Rectal smooth muscle tissue (tissue), 1 donor: ENCODE measurements around the gene ZXDC.

Experiments
- H3K27ac ChIP-seq: one replicate; pipeline ENCODE4 v1.7.0; 2013; ENCODE audit warnings: low read depth, low read length, inconsistent platforms
- H3K27me3 ChIP-seq: one replicate; pipeline ENCODE4 v1.7.0; 2013; ENCODE audit warnings: low read length; ENCODE audit not compliant: control insufficient read depth, insufficient read depth
- H3K36me3 ChIP-seq: one replicate; pipeline ENCODE4 v1.7.0; 2013; ENCODE audit warnings: low read length; ENCODE audit not compliant: control insufficient read depth, insufficient read depth
- H3K4me1 ChIP-seq: one replicate; pipeline ENCODE4 v1.7.0; 2013; ENCODE audit warnings: low read length; ENCODE audit not compliant: control insufficient read depth, insufficient read depth
- H3K4me3 ChIP-seq: one replicate; pipeline ENCODE4 v1.7.0; 2013; ENCODE audit warnings: low read length
- H3K9ac ChIP-seq: one replicate; pipeline ENCODE4 v1.7.0; 2013; ENCODE audit warnings: low read length

ZXDC gene

DNA sequence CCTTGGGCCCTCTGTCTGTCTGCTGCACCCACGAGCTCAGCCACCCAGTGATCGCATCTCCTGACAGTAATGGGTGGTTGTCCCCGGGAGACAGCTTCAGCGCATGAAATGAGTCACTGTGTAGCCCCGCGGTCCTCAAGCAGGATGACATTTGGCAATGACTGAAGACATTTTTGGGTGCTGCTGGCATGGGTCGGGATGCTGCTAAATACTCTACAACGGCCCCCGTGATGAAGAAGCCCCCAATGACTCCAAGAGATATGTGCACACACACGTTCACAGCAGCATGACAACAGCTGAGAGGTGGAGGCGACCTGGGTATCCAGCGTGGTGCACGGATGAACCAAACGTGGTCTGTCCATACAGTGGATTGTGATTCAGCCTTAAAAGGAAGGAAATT lies 17.4 kb upstream of the ZXDC start:
- Histone ChIP-seq H3K27ac (no peak overlapping the region), H3K36me3 (no peaks in the 10 kb centered on the region), H3K9ac (no peak overlapping the region), H3K4me1 (no peaks in the 10 kb centered on the region), H3K27me3 (no peaks in the 10 kb centered on the region), H3K4me3 (no peak overlapping the region)

DNA sequence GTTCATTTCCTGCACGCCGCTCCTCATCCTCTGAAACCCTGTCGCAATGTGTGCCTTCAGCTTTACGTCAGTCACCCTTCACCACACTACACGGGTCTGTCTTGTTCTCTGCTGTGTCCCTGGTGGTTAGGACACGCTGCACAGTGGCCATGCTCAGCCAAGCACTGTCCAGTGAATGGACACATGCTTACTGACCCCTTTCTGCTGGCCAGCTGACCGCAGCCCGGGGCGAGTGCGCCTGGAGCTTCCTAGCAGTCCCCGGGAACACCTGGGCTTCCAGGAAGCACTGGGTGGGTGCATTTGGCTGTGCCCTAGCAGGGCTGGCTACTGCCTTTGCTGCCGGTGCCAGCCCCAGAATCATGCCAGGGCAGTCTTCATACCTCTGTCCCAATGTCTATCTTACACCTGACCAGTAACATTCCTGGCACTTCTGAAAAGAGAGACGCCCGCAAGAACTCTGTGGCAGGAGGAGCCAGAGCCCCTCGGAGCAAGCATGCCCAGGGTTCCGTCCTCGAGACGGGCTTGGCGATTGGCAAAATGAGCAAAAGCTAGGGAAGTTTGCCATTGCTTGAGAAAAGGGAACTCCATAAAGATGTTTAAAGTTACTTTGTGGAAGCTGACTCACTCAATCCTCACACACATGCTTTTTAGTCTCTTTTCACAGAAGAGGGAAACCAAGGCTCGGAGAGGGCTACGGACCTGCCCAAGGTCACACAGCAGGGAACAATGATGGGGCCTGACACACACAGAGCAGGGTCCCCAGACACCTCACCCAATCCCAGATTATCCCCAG lies 15.7 kb upstream of the ZXDC start:
- H3K4me3 ChIP-seq, result no peak overlapping the region

DNA sequence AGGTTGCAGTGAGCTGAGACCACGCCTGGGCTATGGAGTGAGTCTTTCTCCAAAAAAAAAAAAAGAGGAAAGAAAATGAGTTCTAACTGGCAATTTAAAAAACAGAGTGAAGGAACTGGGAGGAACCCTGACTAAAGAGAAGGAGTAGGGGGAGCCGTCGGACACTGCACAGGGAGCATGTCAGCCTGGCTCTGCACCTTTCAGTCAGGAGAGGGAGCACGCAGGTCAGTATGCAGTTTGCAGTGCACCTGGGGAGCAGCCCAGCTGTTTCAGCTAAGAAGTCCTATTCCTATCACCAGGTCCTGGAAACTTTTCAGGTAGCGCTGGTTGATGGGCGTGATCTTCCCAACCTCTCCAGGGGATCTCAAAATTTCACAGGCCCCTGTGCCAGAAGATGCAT lies 14.9 kb upstream of the ZXDC start:
- no peaks in the 10 kb centered on the region for H3K27me3 ChIP-seq
- no peaks in the 10 kb centered on the region for H3K36me3 ChIP-seq
- no peaks in the 10 kb centered on the region for H3K4me1 ChIP-seq
- no peak overlapping the region for H3K27ac ChIP-seq
- no peak overlapping the region for H3K9ac ChIP-seq
- no peak overlapping the region for H3K4me3 ChIP-seq

More for the DNA sequence above, 15.7 kb upstream of the ZXDC start:
- H3K27ac ChIP-seq, result no peak overlapping the region
- no peaks in the 10 kb centered on the region for H3K4me1 ChIP-seq
- H3K27me3 ChIP-seq, result no peaks in the 10 kb centered on the region
- no peaks in the 10 kb centered on the region for H3K36me3 ChIP-seq
- H3K9ac ChIP-seq, result no peak overlapping the region

DNA sequence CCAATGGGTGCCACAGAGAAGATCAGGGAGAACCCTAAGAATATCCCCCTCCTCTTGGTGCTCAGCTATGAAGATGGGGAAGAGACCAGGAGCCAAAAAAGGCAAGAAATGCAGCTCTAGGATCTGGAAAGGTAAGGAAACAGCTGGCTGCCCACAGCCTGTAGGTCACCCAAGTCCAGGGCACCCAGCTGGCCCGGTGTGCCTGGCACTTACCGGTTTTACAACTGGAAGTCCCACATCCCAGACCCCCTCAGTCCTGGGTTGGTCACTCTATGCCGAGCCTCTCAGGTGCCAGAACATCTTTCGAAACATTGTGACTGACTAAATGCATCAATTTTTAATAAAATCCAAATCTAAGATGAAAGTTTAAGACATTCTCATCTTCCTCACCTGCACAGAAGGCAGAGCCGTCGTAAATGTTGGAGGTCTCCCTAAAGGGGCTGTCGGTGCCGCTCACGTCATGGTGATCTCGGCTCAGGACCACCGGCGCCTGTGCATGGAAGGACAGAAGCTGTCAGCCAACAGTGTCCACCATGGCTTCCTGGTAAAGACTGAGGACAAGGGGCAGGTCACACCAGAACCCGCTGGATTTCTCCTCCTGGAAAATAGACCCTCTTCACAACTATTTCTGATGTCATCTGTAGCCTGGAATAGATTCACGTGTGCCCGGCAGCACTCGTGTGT lies 13.3 kb upstream of the ZXDC start:
- Histone ChIP-seq H3K4me1 (no peaks in the 10 kb centered on the region), H3K4me3 (no peak overlapping the region), H3K36me3 (no peaks in the 10 kb centered on the region), H3K9ac (no peak overlapping the region), H3K27me3 (no peaks in the 10 kb centered on the region), H3K27ac (no peak overlapping the region)

DNA sequence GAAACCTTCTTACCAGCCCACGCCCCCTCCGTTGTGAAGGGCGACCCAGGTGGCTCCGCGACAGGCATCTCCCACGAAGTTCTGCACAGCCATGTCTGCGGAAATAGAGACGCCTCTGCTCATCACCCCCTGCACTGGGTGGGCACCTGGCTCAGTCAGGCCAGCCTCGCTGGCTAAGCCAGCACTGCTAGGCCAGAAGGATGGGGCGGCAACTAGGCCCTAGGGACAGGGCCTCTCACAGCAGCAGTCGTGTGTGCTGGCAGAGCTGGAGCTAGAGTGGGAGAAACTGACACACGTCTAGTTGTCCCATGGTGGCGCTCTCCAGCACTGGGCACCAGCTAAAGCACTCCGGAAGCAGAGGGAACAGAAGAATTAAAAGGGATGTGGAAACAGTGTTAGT lies 12.5 kb upstream of the ZXDC start:
- no peak overlapping the region for H3K9ac ChIP-seq
- H3K36me3 ChIP-seq, result no peaks in the 10 kb centered on the region
- no peak overlapping the region for H3K27ac ChIP-seq
- no peaks in the 10 kb centered on the region for H3K4me1 ChIP-seq
- no peaks in the 10 kb centered on the region for H3K27me3 ChIP-seq
- no peak overlapping the region for H3K4me3 ChIP-seq

DNA sequence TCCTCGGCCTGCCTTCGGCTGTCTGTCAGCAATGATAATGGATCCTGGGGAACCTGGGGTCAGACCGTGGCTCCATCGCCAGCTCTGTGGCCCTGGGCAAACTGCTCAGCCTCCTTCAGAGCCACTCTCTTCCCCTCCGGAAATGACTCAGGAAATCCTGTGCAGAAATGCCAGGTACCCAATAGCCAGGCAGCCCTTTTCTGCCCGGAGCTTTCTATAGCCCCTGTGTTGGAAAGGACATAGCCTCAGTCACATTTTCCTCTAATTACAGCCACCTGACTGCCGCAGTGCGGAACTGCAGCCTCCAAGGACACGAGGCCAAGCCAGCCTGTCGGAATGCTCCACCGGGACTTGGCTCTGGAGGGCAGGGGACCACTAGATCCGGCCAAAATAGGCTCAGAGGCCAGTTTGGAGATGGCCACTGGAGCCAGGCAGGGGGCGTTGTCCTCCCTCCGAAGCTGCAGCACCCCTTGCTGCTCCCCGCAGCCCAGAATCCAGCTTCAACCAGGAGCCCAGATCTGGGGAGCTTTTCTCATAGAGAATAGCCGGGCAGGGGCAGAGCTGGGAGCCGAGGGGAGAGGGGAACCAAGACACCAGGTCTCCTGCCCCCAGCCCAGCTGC lies 11.6 kb upstream of the ZXDC start:
- Histone ChIP-seq H3K27ac (no peak overlapping the region), H3K4me3 (no peak overlapping the region), H3K9ac (no peak overlapping the region), H3K27me3 (no peaks in the 10 kb centered on the region), H3K36me3 (no peaks in the 10 kb centered on the region), H3K4me1 (no peaks in the 10 kb centered on the region)

DNA sequence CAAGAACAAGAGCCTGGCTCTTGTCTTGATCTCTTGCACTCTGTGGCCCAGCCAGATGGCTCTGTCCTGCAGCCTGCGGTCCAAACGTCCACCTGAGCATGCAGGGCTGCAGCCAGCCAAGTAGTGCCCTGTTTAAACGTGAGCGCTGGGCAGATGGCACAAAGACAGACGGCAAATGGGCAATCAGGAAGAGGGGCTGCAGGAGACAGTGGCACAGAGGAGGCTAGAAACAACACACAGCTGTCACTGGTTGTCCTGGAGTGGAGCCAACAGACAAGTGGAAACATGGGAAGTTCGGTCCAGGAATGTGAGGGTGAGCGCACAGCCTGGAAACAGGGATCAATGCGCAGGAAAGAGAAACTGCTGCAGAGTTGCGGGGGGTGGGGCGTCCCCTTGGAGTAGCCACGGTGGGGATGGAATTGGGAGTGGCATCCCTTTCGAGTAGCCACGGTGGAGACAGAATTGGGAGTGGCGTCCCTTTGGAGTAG lies 10.7 kb upstream of the ZXDC start:
- Histone ChIP-seq H3K27ac (no peak overlapping the region), H3K4me1 (no peaks in the 10 kb centered on the region), H3K36me3 (no peaks in the 10 kb centered on the region), H3K9ac (no peak overlapping the region), H3K27me3 (no peaks in the 10 kb centered on the region), H3K4me3 (no peak overlapping the region)

DNA sequence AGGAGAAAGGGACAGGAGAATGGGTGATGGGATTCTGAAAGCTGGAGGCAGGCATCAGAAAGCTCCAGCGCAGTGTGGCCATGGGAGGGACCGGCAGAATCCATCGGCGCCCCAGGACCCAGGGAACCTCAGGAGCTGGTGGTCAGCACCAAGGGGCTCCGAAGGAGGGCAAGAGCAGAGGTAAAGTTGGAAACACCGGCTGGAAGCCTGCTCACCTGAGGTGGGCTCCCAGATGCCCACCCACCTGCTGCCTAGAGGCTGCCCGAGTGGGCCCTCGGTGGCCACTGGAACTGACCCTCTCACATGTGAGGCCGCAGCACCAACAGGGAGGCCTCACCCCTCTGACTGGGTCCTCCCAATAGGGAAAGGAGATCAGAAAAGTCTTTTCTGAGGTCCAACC lies 10.3 kb upstream of the ZXDC start:
- Histone ChIP-seq H3K27ac (no peak overlapping the region), H3K36me3 (no peaks in the 10 kb centered on the region), H3K27me3 (no peaks in the 10 kb centered on the region), H3K9ac (no peak overlapping the region), H3K4me1 (no peaks in the 10 kb centered on the region), H3K4me3 (no peak overlapping the region)

DNA sequence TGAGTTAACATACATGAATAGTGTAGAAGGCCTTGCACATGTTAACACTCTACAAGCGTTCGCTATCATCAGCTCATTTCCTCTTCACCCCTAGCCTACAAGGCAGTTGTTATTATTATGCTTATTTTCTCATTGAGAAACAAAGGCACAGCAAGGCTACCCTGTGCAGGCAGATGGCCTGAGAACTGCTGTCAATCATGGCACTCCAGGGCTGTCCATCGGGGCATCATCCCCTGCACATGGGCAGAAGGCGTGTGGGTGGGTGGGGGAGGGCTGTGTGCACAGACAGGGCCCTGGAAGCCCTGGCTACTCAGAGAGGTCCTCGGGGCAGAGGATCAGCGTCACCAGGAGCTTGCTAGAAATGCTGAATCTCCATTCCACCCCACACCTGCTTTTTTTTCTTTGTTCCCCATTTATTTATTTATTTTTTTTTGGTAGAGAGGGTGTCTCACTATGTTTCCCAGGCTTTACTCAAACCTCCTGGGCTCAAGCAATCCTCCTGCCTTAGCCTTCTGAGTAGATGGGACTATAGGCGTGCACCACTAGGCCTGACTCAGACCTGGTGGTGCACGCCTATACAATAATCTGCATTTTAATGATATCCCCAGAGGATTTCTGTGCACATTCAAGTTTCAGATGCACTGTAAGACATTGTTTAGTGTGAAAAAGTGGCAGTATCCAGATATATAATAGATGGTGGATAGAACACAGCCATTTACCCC lies 9.6 kb upstream of the ZXDC start:
- Histone ChIP-seq H3K27me3 (no peaks in the 10 kb centered on the region), H3K27ac (no peak overlapping the region), H3K4me3 (no peak overlapping the region), H3K4me1 (no peaks in the 10 kb centered on the region), H3K9ac (no peak overlapping the region), H3K36me3 (no peaks in the 10 kb centered on the region)

DNA sequence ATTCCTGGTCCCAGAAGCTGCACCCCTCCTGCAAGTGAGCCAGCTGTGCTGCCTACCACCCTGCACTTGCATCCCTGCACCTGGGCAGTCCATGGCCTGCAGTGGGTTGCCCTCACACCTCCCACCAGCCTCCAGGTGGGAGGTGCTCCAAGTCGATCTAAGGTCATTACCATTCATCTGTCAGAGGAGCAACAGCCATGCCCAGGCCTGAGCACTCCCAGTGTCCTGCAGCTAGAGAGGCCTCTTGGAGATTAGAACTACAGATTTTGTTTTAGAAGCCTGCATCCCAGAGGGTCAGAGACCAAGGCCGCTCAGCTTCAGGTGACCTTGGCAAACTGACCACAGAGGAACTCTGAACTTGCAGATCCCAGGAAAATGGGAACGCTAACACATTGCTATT lies 9.0 kb upstream of the ZXDC start:
- no peaks in the 10 kb centered on the region for H3K36me3 ChIP-seq

DNA sequence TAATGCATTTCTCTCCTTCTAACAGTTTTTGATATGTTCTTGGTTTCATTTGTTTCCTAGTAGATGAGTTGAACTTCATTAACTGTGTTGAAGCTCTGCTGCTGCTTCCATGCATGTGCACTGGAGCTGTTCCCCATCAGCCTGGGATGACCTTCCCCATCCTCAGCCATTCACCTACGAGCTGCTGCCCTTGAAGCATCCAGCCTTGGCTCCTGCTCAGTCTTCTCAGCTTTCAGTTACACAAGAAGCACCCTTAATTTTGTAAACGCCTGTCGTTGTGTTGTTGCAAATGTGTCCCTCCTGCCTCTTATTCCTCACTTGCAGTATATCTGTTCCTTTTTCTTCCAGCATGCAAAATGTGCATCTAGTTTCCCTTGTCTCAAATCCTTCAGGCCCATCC lies 8.5 kb upstream of the ZXDC start:
- Histone ChIP-seq H3K27me3 (no peaks in the 10 kb centered on the region), H3K9ac (no peak overlapping the region), H3K36me3 (no peaks in the 10 kb centered on the region), H3K27ac (no peak overlapping the region), H3K4me3 (no peak overlapping the region), H3K4me1 (no peaks in the 10 kb centered on the region)

More for the DNA sequence above, 9.0 kb upstream of the ZXDC start:
- Histone ChIP-seq H3K4me3 (no peak overlapping the region), H3K4me1 (no peaks in the 10 kb centered on the region), H3K9ac (no peak overlapping the region), H3K27me3 (no peaks in the 10 kb centered on the region), H3K27ac (no peak overlapping the region)

DNA sequence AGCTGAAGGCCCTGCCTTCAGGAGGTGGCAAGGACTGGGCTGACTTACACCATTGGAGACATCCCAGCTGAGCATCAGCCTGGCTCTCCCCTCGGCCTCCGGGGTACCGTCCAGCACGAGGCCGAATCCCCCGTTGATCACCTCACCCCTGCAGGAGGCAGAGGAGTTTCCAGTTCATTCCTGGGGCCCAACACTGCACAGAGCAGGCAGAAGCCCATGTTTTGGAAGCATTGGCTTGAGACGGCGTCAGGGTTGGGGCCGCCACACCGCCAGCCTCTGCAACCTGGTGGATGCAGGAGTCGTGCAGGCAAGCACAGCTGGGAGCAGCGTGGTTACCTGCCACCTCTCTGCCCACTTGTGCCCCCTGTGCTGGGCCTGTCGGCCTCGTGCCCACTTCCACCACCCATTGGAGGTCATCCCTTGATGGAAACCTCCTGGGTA lies 7.7 kb upstream of the ZXDC start:
- Histone ChIP-seq H3K36me3 (no peaks in the 10 kb centered on the region), H3K4me3 (no peak overlapping the region), H3K27ac (no peak overlapping the region), H3K27me3 (no peaks in the 10 kb centered on the region), H3K9ac (no peak overlapping the region), H3K4me1 (no peaks in the 10 kb centered on the region)
